GM23338 (cell line): Measurements from ENCODE around the gene TTLL5. TPM values are rescaled to one million over a fixed set of nuclear protein-coding genes. Genes with fewer than 3 reads are reported as not detected.
A peak's percentile ranks its signal among the peaks of the same experiment; 100 is the strongest.

Experiments
- ATAC-seq: fragments of 200-7000 bp; cut with Tn5 transposase; 3 replicates; pipeline ENCODE4 v1.9.1; 2020
- DNase-seq: peaks from one replicate; pipeline ENCODE4 v3.0.0-alpha.2; 2015; ENCODE audit warnings: low spot score
- H2AFZ ChIP-seq: fragments of 200-600 bp; sonication (generic); 2 replicates; pipeline ENCODE4 v1.8.0; 2016; ENCODE audit warnings: antibody characterized with exemption, mild to moderate bottlenecking, moderate library complexity
- H3F3A ChIP-seq: fragments of 200-600 bp; sonication (generic); replicated peaks from 2 replicates; pipeline ENCODE4 v1.8.0; 2017; ENCODE audit warnings: antibody characterized with exemption, mixed run types, low read depth
- H3K27ac ChIP-seq: fragments of 200-600 bp; sonication (generic); 2 replicates; pipeline ENCODE4 v1.6.1; 2016; ENCODE audit warnings: low read depth
- H3K27me3 ChIP-seq: fragments of 200-600 bp; sonication (generic); 2 replicates; pipeline ENCODE4 v1.8.0; 2016; ENCODE audit warnings: mild to moderate bottlenecking, mixed run types, moderate library complexity; ENCODE audit not compliant: insufficient read depth
- H3K36me3 ChIP-seq: fragments of 200-600 bp; sonication (generic); 2 replicates; pipeline ENCODE4 v1.8.0; 2016; ENCODE audit warnings: mild to moderate bottlenecking; ENCODE audit not compliant: insufficient read depth
- H3K4me1 ChIP-seq: fragments of 200-600 bp; sonication (generic); 2 replicates; pipeline ENCODE4 v1.8.0; 2016; ENCODE audit warnings: mild to moderate bottlenecking, moderate library complexity; ENCODE audit not compliant: insufficient read depth
- H3K4me2 ChIP-seq: fragments of 200-600 bp; sonication (generic); 2 replicates; pipeline ENCODE4 v1.7.1; 2017; ENCODE audit warnings: mixed run types
- H3K4me3 ChIP-seq: fragments of 200-600 bp; sonication (generic); 2 replicates; pipeline ENCODE4 v1.6.1; 2016; ENCODE audit warnings: mixed run types
- H3K79me2 ChIP-seq: fragments of 200-600 bp; sonication (generic); replicated peaks from 2 replicates; pipeline ENCODE4 v1.8.0; 2017; ENCODE audit warnings: mild to moderate bottlenecking; ENCODE audit not compliant: insufficient read depth
- H3K9me2 ChIP-seq: fragments of 200-600 bp; sonication (generic); 2 replicates; pipeline ENCODE4 v1.8.0; 2017; ENCODE audit not compliant: insufficient read depth
- H4K20me1 ChIP-seq: fragments of 200-600 bp; sonication (generic); replicated peaks from 2 replicates; pipeline ENCODE4 v1.8.0; 2017; ENCODE audit warnings: mild to moderate bottlenecking; ENCODE audit not compliant: insufficient read depth
- H3K27ac Mint-ChIP-seq: 2 replicates; pipeline ENCODE4 v1.8.0; 2020; ENCODE audit warnings: inconsistent platforms, mild to moderate bottlenecking, moderate library complexity, mixed read lengths
- H3K27me3 Mint-ChIP-seq: 3 replicates; pipeline ENCODE4 v1.8.0; 2022; ENCODE audit warnings: low read depth, mild to moderate bottlenecking, moderate library complexity, mixed read lengths, inconsistent platforms; ENCODE audit not compliant: insufficient read depth, poor library complexity
- H3K36me3 Mint-ChIP-seq: 3 replicates; pipeline ENCODE4 v1.8.0; 2021; ENCODE audit warnings: low read depth, mild to moderate bottlenecking, inconsistent platforms, moderate library complexity, mixed read lengths
- H3K4me1 Mint-ChIP-seq: 3 replicates; pipeline ENCODE4 v1.8.0; 2020; ENCODE audit warnings: mild to moderate bottlenecking, inconsistent platforms, mixed read lengths
- H3K4me3 Mint-ChIP-seq: 3 replicates; pipeline ENCODE4 v1.8.0; 2021; ENCODE audit warnings: moderate library complexity, mild to moderate bottlenecking, inconsistent platforms, mixed read lengths
- H3K9me3 Mint-ChIP-seq: 3 replicates; pipeline ENCODE4 v1.8.0; 2020; ENCODE audit warnings: moderate library complexity, mild to moderate bottlenecking, inconsistent platforms, mixed read lengths
- CREB1 ChIP-seq: fragments of 250-450 bp; sonication (Bioruptor Pico); IDR thresholded peaks from 2 replicates; pipeline ENCODE4 v1.5.0; 2020; ENCODE audit warnings: low read depth, mild to moderate bottlenecking, moderate library complexity
- CTCF ChIP-seq, 2 experiments: fragments of 200-600 bp in 1 of 2; sonication (generic) in 1 of 2; conservative IDR thresholded peaks; 2 replicates each; pipeline versions ENCODE4 v1.5.1 to v1.6.1; 2016 to 2017; ENCODE audit warnings: antibody characterized with exemption in 2 of 2, low read depth in 2 of 2, mild to moderate bottlenecking in 2 of 2, moderate library complexity in 1 of 2
- EZH2phosphoT487 ChIP-seq: fragments of 200-600 bp; sonication (generic); IDR thresholded peaks from one replicate; pipeline ENCODE4 v1.8.1; 2018; ENCODE audit warnings: antibody characterized with exemption; ENCODE audit not compliant: unreplicated experiment
- JUNB ChIP-seq: IDR thresholded peaks from one replicate; pipeline ENCODE4 v1.6.1; 2016; ENCODE audit warnings: antibody characterized with exemption; ENCODE audit not compliant: unreplicated experiment
- STAT1 ChIP-seq: IDR thresholded peaks from one replicate; pipeline ENCODE4 v1.6.1; 2016; ENCODE audit warnings: antibody characterized with exemption; ENCODE audit not compliant: unreplicated experiment
- polyA plus RNA-seq: library from polyadenylated mRNA; unstranded; fragments of >200 nt; fragmentation: Nextera tagmentation; extraction: Ambion mirVana; gene quantifications from 2 replicates; pipeline ENCODE4 v1.2.1, GENCODE V29; 2016
- total RNA-seq: library from RNA; depleted of rRNA; stranded (reverse); fragments of >200 nt; shearing (Covaris generic); gene quantifications from 2 replicates; pipeline ENCODE4 v1.2.3, GENCODE V29; 2014

TTLL5 gene
- total and polyA plus RNA-seq, 2 experiments from 2014 or later: 33.5 to 35.4 TPM

- Mint-ChIP-seq H3K9me3 (no peaks in the 10 kb centered on the region), H3K27ac (no peak overlapping the region), H3K4me3 (no peak overlapping the region), H3K27me3 (no peaks in the 10 kb centered on the region), H3K4me1 (no peaks in the 10 kb centered on the region), H3K36me3 (peaks cover 49% of the 10 kb centered on the region)
- DNase-seq (no peak), ATAC-seq (no peak)
- H3K79me2 ChIP-seq: no peaks in the 10 kb centered on the region
- H3K36me3 ChIP-seq: peaks cover 17% of the 10 kb centered on the region
- no peak for TF ChIP-seq JUNB
- H3K9me2 ChIP-seq: no peaks in the 10 kb centered on the region
- no peaks in the 10 kb centered on the region for H3F3A ChIP-seq
- no peak overlapping the region for H3K27ac ChIP-seq
- H2AFZ ChIP-seq: no peak overlapping the region
- no peak overlapping the region for H3K4me3 ChIP-seq
- H4K20me1 ChIP-seq: no peaks in the 10 kb centered on the region
- H3K4me1 ChIP-seq: no peaks in the 10 kb centered on the region
- no peak overlapping the region for H3K4me2 ChIP-seq
- no peaks in the 10 kb centered on the region for H3K27me3 ChIP-seq
These were observed 123.3 kb downstream of the TTLL5 start for GRCh38 chr14:75784314-75784686.

- Histone ChIP-seq H3F3A (no peaks in the 10 kb centered on the region), H3K27me3 (no peaks in the 10 kb centered on the region), H3K4me3 (no peak overlapping the region), H3K9me2 (no peaks in the 10 kb centered on the region), H3K4me1 (peaks cover 3% of the 10 kb centered on the region; the same call in 1 of the 2 replicates), H3K79me2 (no peaks in the 10 kb centered on the region), H3K4me2 (no peak overlapping the region), H3K36me3 (no peaks in the 10 kb centered on the region), H3K27ac (no peak overlapping the region), H4K20me1 (no peaks in the 10 kb centered on the region), H2AFZ (no peak overlapping the region)
- Mint-ChIP-seq H3K27me3 (no peaks in the 10 kb centered on the region), H3K36me3 (peaks cover 34% of the 10 kb centered on the region), H3K4me1 (peaks cover 1% of the 10 kb centered on the region; the same call in 2 of the 3 replicates), H3K27ac (no peak overlapping the region), H3K9me3 (peaks cover 5% of the 10 kb centered on the region; the same call in 1 of the 3 replicates), H3K4me3 (no peak overlapping the region)
- ATAC-seq (no peak), DNase-seq (peak; percentile 13)
- peak; percentile 12 to 30; a peak in 3 of 4 replicates for TF ChIP-seq CTCF (conservative IDR thresholded peaks at IDR 0.05; ENCODE audit: low read depth in 2 of 2)
- TF ChIP-seq CREB1 (CRISPR knock-in tag): no peak
- TF ChIP-seq STAT1: no peak
These were observed 132.8 kb downstream of the TTLL5 start for GRCh38 chr14:75793806-75794205.

GRCh38 chr14:75794615-75795038 is 133.6 kb downstream of the TTLL5 start:
- no peak overlapping the region for H3K4me3 Mint-ChIP-seq
- peaks cover 8% of the 10 kb centered on the region for H3K4me1 Mint-ChIP-seq
- Histone ChIP-seq H3F3A (no peaks in the 10 kb centered on the region), H3K4me2 (no peak overlapping the region), H3K79me2 (no peaks in the 10 kb centered on the region), H3K36me3 (no peaks in the 10 kb centered on the region), H3K9me2 (no peaks in the 10 kb centered on the region), H3K27ac (no peak overlapping the region), H3K4me3 (no peak overlapping the region), H2AFZ (no peak overlapping the region), H3K4me1 (peaks cover 11% of the 10 kb centered on the region; the same call in 1 of the 2 replicates), H4K20me1 (no peaks in the 10 kb centered on the region), H3K27me3 (no peaks in the 10 kb centered on the region)
- H3K9me3 Mint-ChIP-seq: peaks cover 5% of the 10 kb centered on the region; the same call in 1 of the 3 replicates
- TF ChIP-seq EZH2phosphoT487 (no peak), CTCF (conservative IDR thresholded peaks at IDR 0.05; ENCODE audit: low read depth in 2 of 2) (peak; percentile 24 to 50; a peak in 3 of 4 replicates)
- peak; percentile 24 for DNase-seq
- peaks cover 32% of the 10 kb centered on the region for H3K36me3 Mint-ChIP-seq
- H3K27me3 Mint-ChIP-seq: no peaks in the 10 kb centered on the region
- H3K27ac Mint-ChIP-seq: no peak overlapping the region
- peak; percentile 70 for ATAC-seq
